Endothelial cell (in vitro differentiated cells): ENCODE data around the gene RPTOR. TPM values are rescaled to one million over a fixed set of nuclear protein-coding genes. Genes with fewer than 3 reads are reported as not detected.
A peak's percentile ranks its signal among the peaks of the same experiment; 100 is the strongest.

Experiments used
- DNase-seq: peaks from one replicate; pipeline ENCODE4 v3.0.0; 2021; ENCODE audit warnings: low spot score
- H3K27ac Mint-ChIP-seq: one replicate; pipeline ENCODE4 v1.8.0; 2021; ENCODE audit warnings: mixed read lengths, inconsistent platforms; ENCODE audit not compliant: unreplicated experiment
- H3K27me3 Mint-ChIP-seq: one replicate; pipeline ENCODE4 v1.8.0; 2021; ENCODE audit warnings: mild to moderate bottlenecking, moderate library complexity, mixed read lengths, inconsistent platforms; ENCODE audit not compliant: unreplicated experiment
- H3K36me3 Mint-ChIP-seq: one replicate; pipeline ENCODE4 v1.8.0; 2021; ENCODE audit warnings: mild to moderate bottlenecking, low read depth, mixed read lengths, inconsistent platforms; ENCODE audit not compliant: unreplicated experiment
- H3K4me1 Mint-ChIP-seq: one replicate; pipeline ENCODE4 v1.8.0; 2021; ENCODE audit warnings: mild to moderate bottlenecking, mixed read lengths, inconsistent platforms; ENCODE audit not compliant: unreplicated experiment
- H3K4me3 Mint-ChIP-seq: one replicate; pipeline ENCODE4 v1.8.0; 2021; ENCODE audit warnings: mild to moderate bottlenecking, mixed read lengths, inconsistent platforms; ENCODE audit not compliant: unreplicated experiment
- H3K9me3 Mint-ChIP-seq: one replicate; pipeline ENCODE4 v1.8.0; 2021; ENCODE audit warnings: mixed read lengths, inconsistent platforms; ENCODE audit not compliant: unreplicated experiment
- CTCF ChIP-seq: fragments of 200-600 bp; sonication (generic); IDR thresholded peaks from one replicate; pipeline ENCODE4 v1.5.0; 2021; ENCODE audit warnings: antibody characterized with exemption; ENCODE audit not compliant: unreplicated experiment
- total RNA-seq: library from RNA; stranded (reverse); fragmentation: NEBNext Ultra II Directional; extraction: Animal tissue kit (Norgen Biotek cat#: 25700); gene quantifications from one replicate; pipeline ENCODE4 v1.2.1, GENCODE V29; 2021; ENCODE audit not compliant: unreplicated experiment

Gene RPTOR
- total RNA-seq, 1 donor from 2014 or later, result 36.7 TPM

DNA sequence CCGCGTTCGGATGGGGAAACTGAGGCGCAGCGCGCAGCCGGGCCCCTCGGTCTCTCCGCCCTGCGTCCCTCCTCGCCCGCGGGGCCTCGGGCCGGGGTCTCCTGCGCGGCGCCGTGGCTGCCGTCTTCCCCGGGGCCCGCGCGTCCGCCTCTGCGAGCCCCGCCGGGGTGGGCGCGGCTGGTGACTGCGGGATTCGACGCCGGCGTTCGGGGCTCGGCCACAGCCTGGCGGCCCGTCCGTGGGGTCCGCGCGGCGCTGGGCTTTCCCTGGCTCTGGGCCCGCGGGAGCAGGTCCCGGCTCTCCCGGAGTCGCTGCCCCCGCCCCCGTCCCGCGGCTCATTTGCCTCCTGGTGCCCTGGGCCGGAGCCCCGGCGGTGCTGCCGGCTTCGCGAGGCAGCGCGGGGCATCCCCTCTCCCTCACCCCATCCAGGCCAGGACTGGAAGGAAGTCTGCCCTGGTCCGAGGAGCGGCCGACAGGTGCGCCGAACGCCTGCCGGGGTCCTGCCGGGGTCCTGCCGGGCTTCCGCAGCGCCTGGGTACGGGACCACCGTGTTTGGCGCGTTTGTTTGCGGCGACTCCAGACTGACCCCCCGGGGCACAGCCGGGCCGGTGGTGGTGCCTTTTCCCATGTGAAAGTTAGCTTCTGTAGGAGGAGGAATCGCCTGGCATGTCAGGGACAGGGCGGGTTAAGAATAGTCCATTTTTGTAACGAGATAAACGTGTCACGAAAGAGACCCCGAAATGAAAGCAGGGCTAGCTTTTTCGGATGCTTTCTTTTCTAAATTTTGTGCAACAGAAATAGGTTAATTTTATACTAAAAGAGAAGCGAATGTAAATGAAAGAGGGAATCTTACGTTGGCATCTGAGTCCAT, 447.7 kb downstream of the RPTOR start:
- DNase-seq, result no peak

GRCh38 chr17:80992948-80993624, 448.4 kb downstream of the RPTOR start:
- TF ChIP-seq CTCF, result no peak
- Mint-ChIP-seq H3K27ac (no peak overlapping the region), H3K4me3 (peak overlapping the region; percentile 89), H3K27me3 (peaks cover 14% of the 10 kb centered on the region), H3K9me3 (no peaks in the 10 kb centered on the region), H3K36me3 (peaks cover 11% of the 10 kb centered on the region), H3K4me1 (no peaks in the 10 kb centered on the region)
- DNase-seq, result no peak

More for the DNA sequence above, 447.7 kb downstream of the RPTOR start:
- no peak for TF ChIP-seq CTCF
- Mint-ChIP-seq H3K36me3 (peaks cover 11% of the 10 kb centered on the region), H3K27ac (no peak overlapping the region), H3K4me3 (peak overlapping the region; percentile 89), H3K4me1 (no peaks in the 10 kb centered on the region), H3K9me3 (no peaks in the 10 kb centered on the region), H3K27me3 (peaks cover 14% of the 10 kb centered on the region)

- H3K27ac Mint-ChIP-seq, result no peak overlapping the region
- no peaks in the 10 kb centered on the region for H3K9me3 Mint-ChIP-seq
- DNase-seq, result no peak
- no peak overlapping the region for H3K4me3 Mint-ChIP-seq
- TF ChIP-seq CTCF, result no peak
- H3K36me3 Mint-ChIP-seq, result peaks cover 15% of the 10 kb centered on the region
- H3K4me1 Mint-ChIP-seq, result no peaks in the 10 kb centered on the region
- H3K27me3 Mint-ChIP-seq, result peaks cover 14% of the 10 kb centered on the region
Observed at GRCh38 chr17:80995131-80995530, 450.5 kb downstream of the RPTOR start.

GRCh38 chr17:80996422-80997305, 452.0 kb downstream of the RPTOR start:
- H3K27me3 Mint-ChIP-seq, result peaks cover 12% of the 10 kb centered on the region
- H3K4me1 Mint-ChIP-seq, result no peaks in the 10 kb centered on the region
- no peaks in the 10 kb centered on the region for H3K9me3 Mint-ChIP-seq
- H3K4me3 Mint-ChIP-seq, result no peak overlapping the region
- TF ChIP-seq CTCF, result no peak
- H3K36me3 Mint-ChIP-seq, result peaks cover 15% of the 10 kb centered on the region
- H3K27ac Mint-ChIP-seq, result no peak overlapping the region
- no peak for DNase-seq
